Activated naive CD8-positive, alpha-beta T cell treated with anti-CD3 and anti-CD28 coated beads, Interleukin-2, amount 10 ng/mL, durations not matched to agents 7 days and 5 days (primary cell): ENCODE data around the gene ST3GAL5. TPM values are rescaled to one million over a fixed set of nuclear protein-coding genes. Genes with fewer than 3 reads are reported as not detected.

ENCODE experiments used
- ATAC-seq: fragments of 150-1000 bp; cut with Tn5 transposase; one replicate; pipeline ENCODE4 v1.10.0; 2021; ENCODE audit warnings: low read depth, moderate library complexity
- POLR2A ChIA-PET: fragments of 350-600 bp; sonication (Branson Sonifier 250); formaldehyde crosslinking; loops from one replicate; lab custom pipeline; 2021; ENCODE audit warnings: antibody characterized with exemption; lab: Charles Lee
- DNase-seq: peaks from one replicate; pipeline ENCODE4 v3.0.0; 2021
- H3K27ac Mint-ChIP-seq: one replicate; pipeline ENCODE4 v1.8.0; 2022; ENCODE audit warnings: mild to moderate bottlenecking, mixed read lengths
- H3K27me3 Mint-ChIP-seq: one replicate; pipeline ENCODE4 v1.8.0; 2022; ENCODE audit warnings: mild to moderate bottlenecking, moderate library complexity, mixed read lengths
- H3K36me3 Mint-ChIP-seq: one replicate; pipeline ENCODE4 v1.8.0; 2021; ENCODE audit warnings: mild to moderate bottlenecking, mixed read lengths
- H3K4me1 Mint-ChIP-seq: one replicate; pipeline ENCODE4 v1.8.0; 2021; ENCODE audit warnings: mixed read lengths
- H3K4me3 Mint-ChIP-seq: one replicate; pipeline ENCODE4 v1.8.0; 2022; ENCODE audit warnings: mild to moderate bottlenecking, moderate library complexity, mixed read lengths
- H3K9me3 Mint-ChIP-seq: one replicate; pipeline ENCODE4 v1.8.0; 2021; ENCODE audit warnings: mixed read lengths
- total RNA-seq, 2 experiments: library from RNA; stranded (reverse); gene quantifications; one replicate each; pipeline ENCODE4 v1.2.3, GENCODE V29; 2021

ST3GAL5 gene
- total RNA-seq, 2 experiments from 2014 or later: 59.9 to 62.8 TPM

DNA sequence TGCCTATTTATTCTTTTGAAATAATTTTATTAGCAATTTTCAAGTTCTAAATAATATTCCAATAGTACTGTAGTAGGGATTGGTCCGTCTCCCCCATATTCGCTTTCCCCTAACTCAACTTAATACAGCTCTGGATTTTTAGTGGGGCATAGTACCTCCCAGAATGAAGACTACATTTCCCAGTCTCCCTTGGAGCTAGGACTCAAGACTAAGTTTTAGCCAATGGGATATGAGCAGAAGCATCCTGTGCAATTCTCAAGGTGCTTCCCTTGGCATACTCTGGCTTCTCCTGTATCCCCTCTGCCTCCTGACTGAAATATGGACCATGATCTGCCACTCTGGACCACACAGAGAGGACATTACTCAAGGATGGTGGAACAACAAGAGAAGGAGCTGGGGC, 24.1 kb downstream of the ST3GAL5 start:
- POLR2A ChIA-PET: interaction anchor here (0.7 to 1.4 kb wide), 4 partner anchors 10 to 161 kb away, joined by 3 to 4 read pairs (median 4); no protein-coding TSS in a partner anchor
- H3K36me3 Mint-ChIP-seq: peaks cover 44% of the 10 kb centered on the region

DNA sequence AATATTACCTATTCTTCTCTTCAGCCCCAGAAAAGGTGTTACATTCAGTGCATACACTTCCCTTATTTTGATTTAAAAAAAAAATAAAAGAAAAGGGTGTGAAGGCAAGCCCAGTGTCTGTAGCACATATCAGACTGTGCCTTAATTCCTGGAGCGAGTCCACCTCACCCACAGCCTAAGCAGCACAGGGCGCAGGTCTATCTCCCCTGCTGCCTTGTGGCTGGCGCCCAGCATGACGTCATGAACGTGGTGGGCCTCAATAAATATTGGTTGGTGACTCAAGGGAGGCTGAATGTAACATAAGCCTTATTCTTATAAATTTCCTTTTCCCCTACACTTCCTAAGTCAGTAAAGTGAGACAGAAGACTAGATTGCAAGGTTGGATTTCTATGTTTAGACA, 26.4 kb downstream of the ST3GAL5 start:
- H3K27ac Mint-ChIP-seq: no peak overlapping the region
- no peaks in the 10 kb centered on the region for H3K9me3 Mint-ChIP-seq
- no peak overlapping the region for H3K4me3 Mint-ChIP-seq
- H3K27me3 Mint-ChIP-seq: no peaks in the 10 kb centered on the region
- H3K4me1 Mint-ChIP-seq: peaks cover 50% of the 10 kb centered on the region
- ATAC-seq: peak; percentile 23
- POLR2A ChIA-PET: no interaction called here
- H3K36me3 Mint-ChIP-seq: peaks cover 49% of the 10 kb centered on the region
- no peak for DNase-seq

More for the DNA sequence above, 24.1 kb downstream of the ST3GAL5 start:
- no peak for DNase-seq
- no peak for ATAC-seq
- no peaks in the 10 kb centered on the region for H3K9me3 Mint-ChIP-seq
- no peaks in the 10 kb centered on the region for H3K27me3 Mint-ChIP-seq
- no peak overlapping the region for H3K27ac Mint-ChIP-seq
- no peak overlapping the region for H3K4me3 Mint-ChIP-seq
- peaks cover 57% of the 10 kb centered on the region for H3K4me1 Mint-ChIP-seq

DNA sequence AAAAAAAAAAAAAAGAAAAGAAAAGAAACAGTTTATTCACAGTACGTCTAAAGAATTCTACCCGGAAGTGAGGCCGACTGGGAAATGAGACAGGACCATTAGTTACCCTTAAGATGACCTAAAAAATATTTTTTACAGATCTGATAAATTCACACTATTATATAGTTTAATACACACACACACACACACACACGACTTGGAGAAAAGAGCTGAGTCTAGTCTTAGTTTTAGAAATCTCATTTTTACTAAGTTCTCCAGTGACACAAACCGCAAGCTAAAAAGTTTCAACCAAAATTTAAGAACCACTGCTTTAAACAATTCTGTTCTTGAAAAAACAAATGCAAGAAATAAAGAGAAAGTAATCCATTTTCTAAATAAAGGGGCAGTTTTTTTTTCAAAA, 27.1 kb downstream of the ST3GAL5 start:
- DNase-seq: no peak
- peaks cover 52% of the 10 kb centered on the region for H3K36me3 Mint-ChIP-seq

DNA sequence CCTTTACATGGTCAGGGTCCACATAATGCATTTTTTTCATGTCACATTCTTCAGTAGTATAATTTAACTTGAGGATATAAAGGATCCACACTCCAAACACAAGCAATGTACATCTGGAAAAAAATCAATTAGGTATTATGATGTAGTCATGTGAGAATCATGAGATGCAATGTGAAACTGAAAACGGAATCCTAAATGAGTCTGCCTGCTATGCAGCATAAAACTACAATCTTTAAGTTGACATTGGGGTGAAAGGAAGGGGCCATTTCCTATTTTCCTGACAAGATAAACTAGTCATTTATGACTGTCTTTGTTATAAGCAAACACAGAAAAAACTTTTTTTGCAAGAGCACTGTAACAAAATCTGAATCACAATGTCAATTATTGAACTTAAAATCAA, 27.6 kb downstream of the ST3GAL5 start:
- no peak for DNase-seq
- H3K27ac Mint-ChIP-seq: peak overlapping the region; percentile 57
- H3K27me3 Mint-ChIP-seq: no peaks in the 10 kb centered on the region
- H3K36me3 Mint-ChIP-seq: peaks cover 56% of the 10 kb centered on the region
- POLR2A ChIA-PET: no interaction called here
- peaks cover 41% of the 10 kb centered on the region for H3K4me1 Mint-ChIP-seq
- H3K9me3 Mint-ChIP-seq: peaks cover under 1% of the 10 kb centered on the region
- peak; percentile 62 for ATAC-seq
- H3K4me3 Mint-ChIP-seq: peak overlapping the region; percentile 47

More for the DNA sequence above, 27.1 kb downstream of the ST3GAL5 start:
- H3K4me3 Mint-ChIP-seq: peak overlapping the region; percentile 47
- peak overlapping the region; percentile 57 for H3K27ac Mint-ChIP-seq
- peaks cover 45% of the 10 kb centered on the region for H3K4me1 Mint-ChIP-seq
- POLR2A ChIA-PET: no interaction called here
- H3K27me3 Mint-ChIP-seq: no peaks in the 10 kb centered on the region
- H3K9me3 Mint-ChIP-seq: no peaks in the 10 kb centered on the region
- ATAC-seq: no peak

DNA sequence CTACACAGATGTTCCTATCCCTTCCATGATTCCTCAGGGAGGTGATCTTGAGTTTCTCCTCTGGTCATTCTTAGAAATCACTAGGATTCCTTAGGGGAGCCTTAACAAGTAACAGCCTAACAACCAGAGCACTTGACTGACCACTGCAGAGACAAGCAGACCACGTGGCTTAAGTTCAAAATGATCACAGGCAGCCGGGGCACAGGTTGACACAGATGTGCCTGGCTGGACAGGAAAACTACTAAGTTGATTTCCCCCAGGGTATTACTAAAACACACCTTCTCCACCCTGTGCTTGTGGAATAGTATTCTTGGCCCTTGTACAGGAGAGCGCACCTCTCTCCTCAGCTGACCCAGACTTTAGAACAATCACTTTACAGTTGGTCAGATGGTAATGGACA, 29.9 kb downstream of the ST3GAL5 start:
- POLR2A ChIA-PET: interaction anchor here (1.1 kb wide), 1 partner anchor 14 kb away, joined by 4 read pairs; no protein-coding TSS in a partner anchor
- H3K27ac Mint-ChIP-seq: peak overlapping the region; percentile 10

DNA sequence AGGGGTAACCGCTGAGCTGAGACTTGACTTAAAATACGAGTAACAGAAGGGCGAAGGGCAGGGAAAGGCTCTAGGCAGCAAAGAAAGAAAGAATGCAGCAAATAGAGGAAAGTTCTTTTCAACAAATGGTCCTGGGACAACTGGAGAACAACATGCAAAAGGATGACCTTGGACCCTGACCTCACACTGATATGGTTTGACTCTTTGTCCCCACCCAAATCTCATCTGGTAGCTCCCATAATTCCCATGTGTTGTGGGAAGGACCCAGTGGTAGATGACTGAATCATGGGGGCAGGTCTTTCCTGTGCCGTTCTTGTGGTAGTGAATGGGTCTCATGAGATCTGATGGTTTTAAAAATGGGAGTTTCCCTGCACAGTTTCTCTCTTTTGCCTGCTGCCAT, 33.9 kb downstream of the ST3GAL5 start:
- no peak for ATAC-seq
- H3K27me3 Mint-ChIP-seq: no peaks in the 10 kb centered on the region
- no peak for DNase-seq
- H3K27ac Mint-ChIP-seq: peak overlapping the region; percentile 99
- peaks cover 61% of the 10 kb centered on the region for H3K36me3 Mint-ChIP-seq
- H3K4me3 Mint-ChIP-seq: peak overlapping the region; percentile 85
- POLR2A ChIA-PET: interaction anchor here (1.3 to 4.7 kb wide), 4 partner anchors 14 to 184 kb away, joined by 6 to 57 read pairs (median 10); partner anchors contain the start of gene ST3GAL5
- H3K9me3 Mint-ChIP-seq: peaks cover 5% of the 10 kb centered on the region
- peaks cover 57% of the 10 kb centered on the region for H3K4me1 Mint-ChIP-seq

More for the DNA sequence above, 29.9 kb downstream of the ST3GAL5 start:
- peaks cover 51% of the 10 kb centered on the region for H3K4me1 Mint-ChIP-seq
- no peaks in the 10 kb centered on the region for H3K27me3 Mint-ChIP-seq
- peaks cover 5% of the 10 kb centered on the region for H3K9me3 Mint-ChIP-seq
- DNase-seq (no peak), ATAC-seq (no peak)
- no peak overlapping the region for H3K4me3 Mint-ChIP-seq
- H3K36me3 Mint-ChIP-seq: peaks cover 72% of the 10 kb centered on the region

DNA sequence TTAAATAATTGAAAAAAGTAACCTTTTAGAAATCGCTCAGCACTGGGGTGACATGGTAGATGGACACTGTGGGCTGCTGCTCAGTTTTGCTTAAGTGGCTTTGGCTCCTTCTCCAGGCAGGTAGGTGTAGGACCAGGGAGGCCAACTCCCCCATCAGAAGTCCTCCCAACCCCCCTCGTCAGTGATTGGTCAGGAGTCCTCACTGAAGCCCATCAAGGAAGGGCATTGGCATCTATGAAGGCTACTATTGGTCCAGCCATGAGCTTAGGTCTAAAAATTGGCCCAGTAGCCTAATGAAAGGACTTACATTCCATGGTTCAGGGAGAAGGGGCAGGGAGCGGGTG, 34.7 kb downstream of the ST3GAL5 start:
- POLR2A ChIA-PET: interaction anchor here (0.6 to 4.7 kb wide), 11 partner anchors 14 to 279 kb away, joined by 3 to 57 read pairs (median 3); partner anchors contain the start of gene ST3GAL5
- H3K4me3 Mint-ChIP-seq: peak overlapping the region; percentile 85
- peak overlapping the region; percentile 99 for H3K27ac Mint-ChIP-seq
- no peak for DNase-seq
- peaks cover 60% of the 10 kb centered on the region for H3K36me3 Mint-ChIP-seq
- peaks cover 57% of the 10 kb centered on the region for H3K4me1 Mint-ChIP-seq
- ATAC-seq: peak; percentile 16
- H3K9me3 Mint-ChIP-seq: peaks cover 5% of the 10 kb centered on the region
- no peaks in the 10 kb centered on the region for H3K27me3 Mint-ChIP-seq

DNA sequence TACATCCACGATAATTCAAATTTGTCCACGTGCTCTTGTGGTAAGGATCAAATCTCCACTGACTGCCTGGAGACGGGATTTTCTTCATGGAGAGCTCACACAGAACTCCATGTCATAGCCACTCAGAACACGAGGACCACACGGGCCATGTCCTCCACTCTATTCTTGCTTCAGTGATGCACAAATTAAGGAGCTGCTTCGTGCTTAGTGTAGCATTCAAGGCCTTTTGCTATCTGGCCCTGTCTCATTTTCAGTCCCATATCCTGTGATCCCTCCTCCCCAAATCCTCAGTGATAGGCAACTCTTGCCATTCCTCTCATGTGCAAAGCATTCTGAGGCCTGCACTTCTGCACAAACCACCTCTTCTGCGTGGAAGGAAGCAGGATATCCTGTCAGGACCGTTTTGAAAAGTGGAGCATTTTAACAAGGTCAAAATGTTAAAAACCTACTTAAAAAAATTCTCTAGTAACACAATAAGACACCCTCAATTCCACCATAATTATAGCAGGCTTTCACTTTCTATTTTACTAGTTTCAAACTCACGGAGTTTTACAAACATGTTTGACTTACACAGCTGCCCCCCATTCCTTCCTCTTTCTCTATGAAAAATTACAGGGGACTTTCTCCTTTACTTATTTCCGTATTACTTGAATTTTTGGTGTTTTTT, 35.2 kb downstream of the ST3GAL5 start:
- H3K36me3 Mint-ChIP-seq: peaks cover 54% of the 10 kb centered on the region
- H3K27me3 Mint-ChIP-seq: no peaks in the 10 kb centered on the region
- DNase-seq (no peak), ATAC-seq (peak; percentile 49)
- peak overlapping the region; percentile 99 for H3K27ac Mint-ChIP-seq
- H3K4me3 Mint-ChIP-seq: peak overlapping the region; percentile 85
- H3K4me1 Mint-ChIP-seq: peaks cover 57% of the 10 kb centered on the region
- POLR2A ChIA-PET: interaction anchor here (0.6 to 4.7 kb wide), 15 partner anchors 12 to 278 kb away, joined by 3 to 57 read pairs (median 3); partner anchors contain the start of gene ST3GAL5
- H3K9me3 Mint-ChIP-seq: peaks cover 5% of the 10 kb centered on the region

DNA sequence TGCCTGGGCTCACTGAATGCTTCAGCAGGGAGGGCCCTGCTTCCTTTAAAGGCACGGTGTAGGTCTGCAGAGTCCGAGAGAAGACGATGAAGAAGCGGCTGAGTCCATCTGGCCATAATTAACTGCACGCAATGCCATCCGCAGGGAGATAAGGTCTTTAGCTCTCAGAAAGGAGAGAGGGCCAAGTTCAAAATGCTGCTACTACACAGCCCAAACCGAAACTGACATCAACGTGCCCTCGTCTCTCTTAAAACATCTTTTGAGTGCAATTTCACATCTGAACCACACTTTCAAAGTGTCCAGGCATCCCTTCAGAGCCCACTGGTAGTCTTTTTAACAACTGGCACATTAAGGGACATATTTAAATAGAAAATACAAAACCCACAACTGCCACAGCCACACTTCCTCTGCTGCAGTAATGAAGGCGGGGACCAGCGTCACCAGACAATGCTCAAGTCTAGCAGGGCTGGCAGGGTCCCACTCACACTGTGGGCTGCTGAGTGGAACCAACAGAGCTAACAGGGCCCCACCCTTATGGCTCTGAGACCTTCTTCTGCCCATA, 35.8 kb downstream of the ST3GAL5 start:
- Mint-ChIP-seq H3K27ac (peak overlapping the region; percentile 99), H3K36me3 (peaks cover 56% of the 10 kb centered on the region)
- ATAC-seq: peak; percentile 88

DNA sequence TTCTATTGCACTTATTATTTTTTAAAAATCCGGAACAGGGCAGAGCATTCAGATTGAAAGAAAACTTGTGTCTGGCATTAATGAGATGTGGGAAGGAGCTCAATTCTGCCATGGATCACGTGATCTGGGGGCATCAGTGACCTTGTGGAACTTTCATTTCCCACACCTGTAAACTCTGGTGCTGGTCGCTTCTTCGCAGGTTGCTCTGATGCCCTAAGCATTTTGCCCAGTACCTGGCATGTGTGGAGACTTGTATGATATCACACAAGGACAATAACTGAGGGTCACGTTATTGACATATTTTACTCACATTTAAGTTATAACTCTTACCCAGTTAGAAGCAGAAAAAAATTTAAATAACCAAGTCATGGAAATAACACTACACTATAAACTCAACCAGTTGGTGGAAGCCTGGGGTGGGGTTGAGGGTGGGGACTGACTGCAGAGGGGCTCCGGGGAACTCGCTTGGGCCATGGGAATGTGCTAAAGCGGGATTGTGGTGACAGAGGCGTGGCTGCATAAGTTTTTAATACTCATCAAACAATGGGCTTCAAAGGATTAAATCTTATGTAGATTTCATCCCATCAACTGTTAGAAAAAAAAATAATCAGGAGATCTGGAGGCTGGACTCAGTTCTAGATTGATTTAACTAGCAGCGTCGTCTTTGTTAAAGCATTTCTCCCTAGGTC, 36.5 kb downstream of the ST3GAL5 start:
- DNase-seq (no peak), ATAC-seq (no peak)
- peaks cover 5% of the 10 kb centered on the region for H3K9me3 Mint-ChIP-seq
- H3K4me1 Mint-ChIP-seq: peaks cover 56% of the 10 kb centered on the region
- peaks cover 53% of the 10 kb centered on the region for H3K36me3 Mint-ChIP-seq
- POLR2A ChIA-PET: interaction anchor here (0.8 to 4.7 kb wide), 6 partner anchors 12 to 132 kb away, joined by 3 to 57 read pairs (median 6); partner anchors contain the start of gene ST3GAL5
- H3K4me3 Mint-ChIP-seq: peak overlapping the region; percentile 85
- H3K27me3 Mint-ChIP-seq: no peaks in the 10 kb centered on the region
- H3K27ac Mint-ChIP-seq: peak overlapping the region; percentile 99

More for the DNA sequence above, 35.8 kb downstream of the ST3GAL5 start:
- no peaks in the 10 kb centered on the region for H3K27me3 Mint-ChIP-seq
- H3K4me3 Mint-ChIP-seq: peak overlapping the region; percentile 85
- peak; percentile 67 for DNase-seq
- POLR2A ChIA-PET: interaction anchor here (0.8 to 4.7 kb wide), 11 partner anchors 13 to 223 kb away, joined by 3 to 57 read pairs (median 3); partner anchors contain the start of gene ST3GAL5
- H3K4me1 Mint-ChIP-seq: peaks cover 59% of the 10 kb centered on the region
- peaks cover 5% of the 10 kb centered on the region for H3K9me3 Mint-ChIP-seq

DNA sequence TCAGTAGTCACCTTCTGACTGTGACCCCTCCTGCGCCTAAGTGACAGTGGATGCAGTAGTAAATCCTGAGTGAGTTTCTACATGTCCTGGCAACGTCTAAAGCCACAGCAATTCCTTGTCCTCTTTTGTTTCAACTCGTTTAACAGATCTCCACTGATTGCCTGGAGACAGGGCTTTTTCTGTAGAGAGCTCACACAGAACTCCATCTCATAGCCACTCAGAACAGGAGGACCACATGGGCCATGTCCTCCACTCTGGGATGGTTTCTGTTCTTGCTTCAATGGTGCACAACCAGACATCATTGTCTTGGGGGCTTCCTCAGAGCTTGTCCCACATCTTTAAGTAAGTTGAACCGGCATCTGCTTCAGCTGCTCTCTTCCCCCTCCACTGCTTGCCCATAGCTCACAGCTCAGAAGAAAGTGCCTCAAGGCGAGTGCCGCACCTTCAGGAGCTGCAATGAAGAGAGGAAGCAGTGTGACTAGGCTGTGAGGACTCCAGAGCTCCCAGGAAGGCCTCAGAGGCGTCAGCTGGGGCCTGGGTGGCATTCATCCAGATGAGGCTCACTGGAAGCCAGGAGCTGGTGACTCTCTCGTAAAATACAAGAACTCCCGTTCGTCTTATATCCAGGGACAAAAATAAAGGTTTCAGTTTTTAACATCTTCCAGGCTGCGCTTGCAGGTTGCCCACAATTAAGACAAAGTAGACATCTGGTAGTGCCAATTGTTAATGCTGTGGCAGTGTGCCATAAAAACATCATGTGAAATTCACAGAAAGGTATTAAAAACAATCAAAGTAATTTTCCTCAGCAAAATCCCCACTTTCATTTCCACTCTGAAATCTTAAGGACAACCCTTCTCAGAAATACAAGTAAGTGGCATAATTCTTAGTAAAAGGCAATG, 37.3 kb downstream of the ST3GAL5 start:
- Mint-ChIP-seq H3K27me3 (no peaks in the 10 kb centered on the region), H3K4me3 (peak overlapping the region; percentile 85), H3K4me1 (peaks cover 59% of the 10 kb centered on the region), H3K27ac (peak overlapping the region; percentile 99), H3K36me3 (peaks cover 56% of the 10 kb centered on the region), H3K9me3 (peaks cover 5% of the 10 kb centered on the region)
- DNase-seq (no peak), ATAC-seq (peak; percentile 4)
- POLR2A ChIA-PET: interaction anchor here (0.8 to 4.7 kb wide), 9 partner anchors 12 to 254 kb away, joined by 3 to 57 read pairs (median 4); partner anchors contain the start of genes POLR1A, PTCD3 and ST3GAL5

DNA sequence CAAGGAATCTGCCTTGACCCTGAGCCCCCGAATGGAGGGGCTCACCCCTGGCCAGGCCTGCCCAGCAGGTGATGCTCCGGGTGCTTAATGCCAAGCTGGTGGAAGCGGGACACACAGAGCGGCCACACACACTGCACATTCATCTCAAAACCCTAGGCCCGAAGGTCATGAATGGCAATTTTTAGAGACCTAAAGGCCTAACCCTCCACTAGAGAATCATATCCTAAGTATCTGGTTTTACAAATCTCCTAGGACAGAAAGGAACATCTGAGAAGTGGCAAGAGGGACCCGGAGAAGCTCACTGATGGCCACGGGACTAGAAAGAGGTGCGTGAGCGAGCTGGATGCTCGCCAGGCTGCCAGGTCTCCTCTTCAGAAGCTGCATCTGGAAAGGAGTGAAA, 38.3 kb downstream of the ST3GAL5 start:
- Mint-ChIP-seq H3K27me3 (no peaks in the 10 kb centered on the region), H3K27ac (peak overlapping the region; percentile 99), H3K36me3 (peaks cover 54% of the 10 kb centered on the region), H3K4me3 (peak overlapping the region; percentile 31), H3K9me3 (peaks cover 4% of the 10 kb centered on the region), H3K4me1 (peaks cover 54% of the 10 kb centered on the region)
- ATAC-seq (no peak), DNase-seq (no peak)
- POLR2A ChIA-PET: interaction anchor here (1.6 to 4.7 kb wide), 2 partner anchors 15 to 37 kb away, joined by 3 to 57 read pairs; partner anchors contain the start of gene ST3GAL5
